Measurements from ENCODE around the gene MAD1L1.

The MAD1L1 gene

GRCh38 chr7:1911571-1911970, 321.2 kb downstream of the MAD1L1 start:
- TF ChIP-seq TRIM28 (IDR thresholded peaks at IDR 0.05; ENCODE audit: borderline replicate concordance, low read length) (no peak), ZNF670 (tag by site-specific recombination; IDR thresholded peaks at IDR 0.05; ENCODE audit: low read depth) (no peak), ZNF223 (tag by site-specific recombination; IDR thresholded peaks at IDR 0.05) (no peak), INSM2 (tag by site-specific recombination; IDR thresholded peaks at IDR 0.05) (no peak)
- Histone ChIP-seq H3K27ac (ENCODE audit: extremely low read depth, low read depth, low read length) (no peak overlapping the region), H3K36me3 (ENCODE audit: control insufficient read depth in 2 of 2, insufficient read depth in 1 of 2, low read length in 2 of 2) (no peaks in the 10 kb centered on the region), H3K4me1 (ENCODE audit: control insufficient read depth, insufficient read depth, low read length) (no peaks in the 10 kb centered on the region), H3K4me3 (ENCODE audit: low read depth, low read length) (no peak overlapping the region), H3K9me3 (ENCODE audit: control insufficient read depth, insufficient read depth, low read depth, low read length) (no peaks in the 10 kb centered on the region)
- ChIA-PET CTCF (no interaction called here), POLR2A (interaction anchor here (0.5 kb wide), 1 partner anchor 437 kb away, joined by 3 read pairs; no protein-coding TSS in a partner anchor)

- CTCF ChIA-PET, result no interaction called here
- POLR2A ChIA-PET, result no interaction called here
- no peak overlapping the region for H3K4me3 ChIP-seq (ENCODE audit: low read depth, low read length)
- no peaks in the 10 kb centered on the region for H3K9me3 ChIP-seq (ENCODE audit: control insufficient read depth, insufficient read depth, low read depth, low read length)
- H3K4me1 ChIP-seq (ENCODE audit: control insufficient read depth, insufficient read depth, low read length), result no peaks in the 10 kb centered on the region
- H3K27ac ChIP-seq (ENCODE audit: extremely low read depth, low read depth, low read length), result no peak overlapping the region
- TF ChIP-seq ZNF510 (tag by site-specific recombination; IDR thresholded peaks at IDR 0.05; ENCODE audit: insufficient replicate concordance), result no peak
- TF ChIP-seq ZNF394 (tag by site-specific recombination; IDR thresholded peaks at IDR 0.05; ENCODE audit: borderline replicate concordance), result no peak
- no peak for TF ChIP-seq ZBTB26 (tag by site-specific recombination; optimal IDR thresholded peaks at IDR 0.05)
- TF ChIP-seq KLF9 (tag by site-specific recombination; IDR thresholded peaks at IDR 0.05; ENCODE audit: low read depth), result no peak
- TF ChIP-seq ZFHX2 (tag by site-specific recombination; conservative IDR thresholded peaks at IDR 0.05), result no peak
- no peak for TF ChIP-seq ZFP41 (tag by site-specific recombination; IDR thresholded peaks at IDR 0.05; ENCODE audit: borderline replicate concordance)
- no peak for TF ChIP-seq ZNF19 (tag by site-specific recombination; IDR thresholded peaks at IDR 0.05; ENCODE audit: low read depth)
- no peak for TF ChIP-seq ZNF701 (tag by site-specific recombination; IDR thresholded peaks at IDR 0.05)
- TF ChIP-seq ZNF341 (tag by site-specific recombination; IDR thresholded peaks at IDR 0.05; ENCODE audit: low read depth), result no peak
- no peak for TF ChIP-seq ZNF843 (tag by site-specific recombination; IDR thresholded peaks at IDR 0.05)
- TF ChIP-seq KLF7 (tag by site-specific recombination; IDR thresholded peaks at IDR 0.05; ENCODE audit: borderline replicate concordance), result no peak
- TF ChIP-seq ZNF416 (tag by site-specific recombination; IDR thresholded peaks at IDR 0.05), result no peak
- TF ChIP-seq ZNF121 (tag by site-specific recombination; IDR thresholded peaks at IDR 0.05), result no peak
- TF ChIP-seq PRDM6 (tag by site-specific recombination; IDR thresholded peaks at IDR 0.05), result no peak
- TF ChIP-seq ZNF544 (tag by site-specific recombination; IDR thresholded peaks at IDR 0.05), result no peak
- TF ChIP-seq ZNF600 (tag by site-specific recombination; IDR thresholded peaks at IDR 0.05), result no peak
- no peak for TF ChIP-seq ZNF26 (tag by site-specific recombination; IDR thresholded peaks at IDR 0.05)
- H3K36me3 ChIP-seq (ENCODE audit: control insufficient read depth in 2 of 2, insufficient read depth in 1 of 2, low read length in 2 of 2), result no peaks in the 10 kb centered on the region
Observed at GRCh38 chr7:1910827-1911226, 321.9 kb downstream of the MAD1L1 start.

All from HEK293 (cell line).